Measurements from ENCODE around the gene PRAMEF1. TPM values are rescaled to one million over a fixed set of nuclear protein-coding genes. Genes with fewer than 3 reads are reported as not detected.

The PRAMEF1 gene
- polyA plus RNA-seq, 1 experiment, result not detected

Other genes with a start within 250 kb of the PRAMEF1 start
- gene DHRS3, start 173.2 kb upstream of the PRAMEF1 start, polyA plus RNA-seq (2011; rRNA removed), result 42.3 and 50.5 TPM in 2 replicates
- not detected in 2 replicates for gene AADACL4, start 147.3 kb upstream of the PRAMEF1 start, polyA plus RNA-seq (2011; rRNA removed)
- gene AADACL3, start 75.3 kb upstream of the PRAMEF1 start, polyA plus RNA-seq (2011; rRNA removed), result not detected in 2 replicates
- not detected in 2 replicates for gene CFAP107, start 45.2 kb upstream of the PRAMEF1 start, polyA plus RNA-seq (2011; rRNA removed)
- gene PRAMEF12, start 17.7 kb upstream of the PRAMEF1 start, polyA plus RNA-seq (2011; rRNA removed), result not detected in 2 replicates
- not detected in 2 replicates for gene PRAMEF11, start 40.0 kb downstream of the PRAMEF1 start, polyA plus RNA-seq (2011; rRNA removed)
- not detected in 2 replicates for gene HNRNPCL1, start 57.3 kb downstream of the PRAMEF1 start, polyA plus RNA-seq (2011; rRNA removed)
- gene PRAMEF2, start 65.7 kb downstream of the PRAMEF1 start, polyA plus RNA-seq (2011; rRNA removed), result not detected in 2 replicates
- gene PRAMEF4, start 94.8 kb downstream of the PRAMEF1 start, polyA plus RNA-seq (2011; rRNA removed), result not detected in 2 replicates
- gene PRAMEF10, start 106.9 kb downstream of the PRAMEF1 start, polyA plus RNA-seq (2011; rRNA removed), result not detected in 2 replicates
- not detected in 2 replicates for gene PRAMEF7, start 125.2 kb downstream of the PRAMEF1 start, polyA plus RNA-seq (2011; rRNA removed)
- not detected in 2 replicates for gene PRAMEF6, start 156.2 kb downstream of the PRAMEF1 start, polyA plus RNA-seq (2011; rRNA removed)

All from AG04450 (cell line).